Mononuclear cell (primary cell): ENCODE results near the gene ATIC. TPM values are rescaled to one million over a fixed set of nuclear protein-coding genes. Genes with fewer than 3 reads are reported as not detected.
"Not testable (repeated sequence)": the region's sequence is repeated elsewhere in the genome, so short reads cannot be mapped to it uniquely, and the experiment has no call there.

Experiments used
- H3K27me3 ChIP-seq: 2 replicates; pipeline ENCODE4 v1.6.0; 2011; ENCODE audit warnings: low read length, control low read depth; ENCODE audit not compliant: insufficient read depth
- H3K4me1 ChIP-seq: 2 replicates; pipeline ENCODE4 v1.5.1; 2011; ENCODE audit warnings: mild to moderate bottlenecking, low read length, control low read depth; ENCODE audit not compliant: insufficient read depth
- H3K4me3 ChIP-seq: 2 replicates; pipeline ENCODE4 v1.5.1; 2011; ENCODE audit warnings: mild to moderate bottlenecking, low read length, moderate library complexity
- H3K9me3 ChIP-seq: 2 replicates; pipeline ENCODE4 v1.5.1; 2011; ENCODE audit warnings: low read depth, mild to moderate bottlenecking, control low read depth, low read length
- total RNA-seq: library from RNA; depleted of rRNA; stranded (reverse); fragments of >200 nt; gene quantifications from one replicate; pipeline ENCODE4 v1.2.3, GENCODE V29; 2012

Gene ATIC
- total RNA-seq, 1 donor: 12.0 TPM

- Histone ChIP-seq H3K27me3 (no peaks in the 10 kb centered on the region), H3K4me1 (no peaks in the 10 kb centered on the region)
Observed at GRCh38 chr2:215338883-215339679, 27.2 kb downstream of the ATIC start.

DNA sequence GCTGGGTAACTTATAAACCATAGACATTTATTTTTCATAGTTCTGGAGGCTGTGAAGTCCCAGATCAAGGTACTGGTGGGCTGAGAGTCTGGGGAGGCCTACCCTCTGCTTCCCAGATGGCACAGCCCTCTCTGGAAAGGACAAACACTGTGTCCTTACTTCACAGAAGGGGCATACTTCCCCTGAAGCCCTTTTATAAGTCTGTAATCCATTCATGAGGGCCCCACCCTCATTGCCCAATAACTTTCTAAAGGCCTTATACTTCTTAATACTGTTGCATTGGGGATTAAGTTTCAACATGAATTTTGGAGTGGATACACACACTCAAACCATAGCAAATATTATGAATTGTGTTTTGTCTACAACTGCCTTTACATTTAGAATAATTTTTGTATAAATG, 36.0 kb downstream of the ATIC start:
- H3K27me3 ChIP-seq: no peaks in the 10 kb centered on the region
- no peaks in the 10 kb centered on the region for H3K9me3 ChIP-seq
- H3K4me1 ChIP-seq: no peaks in the 10 kb centered on the region
- no peak overlapping the region for H3K4me3 ChIP-seq

More at GRCh38 chr2:215338883-215339679, 27.2 kb downstream of the ATIC start:
- H3K9me3 ChIP-seq: no peaks in the 10 kb centered on the region
- no peak overlapping the region for H3K4me3 ChIP-seq

DNA sequence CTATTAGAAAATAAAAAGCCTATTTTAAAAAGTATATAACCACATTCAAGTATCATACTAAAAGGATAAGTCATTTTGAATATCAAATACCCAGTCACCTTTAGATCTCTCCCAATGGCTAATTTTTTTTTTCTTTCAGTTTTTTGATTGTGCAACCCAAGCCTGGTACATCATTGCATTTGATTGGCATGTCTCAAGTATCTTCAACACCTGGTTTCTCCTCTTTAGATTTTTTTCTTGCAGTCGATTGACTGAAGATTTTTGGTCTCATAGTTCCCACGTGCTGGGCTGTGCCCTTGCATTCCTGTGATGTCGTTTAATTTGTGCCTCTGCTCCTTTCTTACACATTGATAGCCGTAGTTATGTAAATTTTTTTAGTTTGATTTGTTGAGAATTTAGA, 40.7 kb downstream of the ATIC start:
- no peaks in the 10 kb centered on the region for H3K9me3 ChIP-seq
- no peaks in the 10 kb centered on the region for H3K27me3 ChIP-seq
- H3K4me1 ChIP-seq: no peaks in the 10 kb centered on the region
- no peak overlapping the region for H3K4me3 ChIP-seq

DNA sequence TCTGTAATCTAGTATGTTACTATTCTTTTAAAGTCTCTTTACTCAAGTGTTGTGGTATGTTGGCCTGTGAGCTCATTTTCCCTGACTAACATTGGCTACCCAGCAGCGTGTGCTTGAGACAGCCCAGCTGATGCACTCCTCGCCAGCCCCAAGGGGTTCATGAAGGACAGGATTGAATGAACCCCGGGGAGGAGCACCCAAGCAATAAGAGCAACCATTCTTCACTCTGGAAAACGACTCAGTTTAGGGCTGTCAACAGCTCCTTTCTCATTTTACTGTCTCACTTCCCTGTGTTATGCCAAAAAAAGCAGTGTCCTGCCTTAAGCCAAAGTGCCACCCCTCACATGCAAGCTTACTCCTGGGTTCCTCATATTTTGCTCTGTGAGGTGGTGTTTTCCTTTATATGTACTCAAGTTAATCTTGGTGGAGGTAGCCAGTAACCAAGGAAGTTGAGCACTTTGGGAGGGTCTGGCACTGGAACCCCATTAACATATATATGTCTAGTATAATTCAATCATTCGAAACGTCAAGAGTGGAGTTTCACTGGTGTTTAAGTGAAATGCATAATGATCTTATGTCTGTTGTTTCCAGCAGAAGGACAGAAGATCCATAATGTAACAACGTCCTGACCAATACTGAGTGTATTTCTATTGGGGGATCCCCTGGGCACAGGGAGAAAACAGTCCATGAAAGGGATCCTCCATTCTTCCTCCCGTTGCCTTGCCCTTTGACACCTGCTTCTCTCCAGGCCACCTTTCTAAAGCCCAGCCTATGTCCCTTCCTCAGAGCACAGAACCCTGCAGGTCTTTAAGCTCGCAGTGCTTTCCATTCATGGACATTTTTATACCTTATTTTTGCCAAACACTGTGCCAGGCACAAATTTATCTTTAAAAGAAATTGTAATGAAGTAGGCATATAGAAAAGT, 43.2 kb downstream of the ATIC start:
- Histone ChIP-seq H3K4me1 (no peaks in the 10 kb centered on the region), H3K27me3 (no peaks in the 10 kb centered on the region), H3K9me3 (no peaks in the 10 kb centered on the region), H3K4me3 (no peak overlapping the region)

GRCh38 chr2:215355801-215356200, 43.9 kb downstream of the ATIC start:
- H3K27me3 ChIP-seq: no peaks in the 10 kb centered on the region
- H3K4me1 ChIP-seq: no peaks in the 10 kb centered on the region
- no peaks in the 10 kb centered on the region for H3K9me3 ChIP-seq
- H3K4me3 ChIP-seq: no peak overlapping the region

DNA sequence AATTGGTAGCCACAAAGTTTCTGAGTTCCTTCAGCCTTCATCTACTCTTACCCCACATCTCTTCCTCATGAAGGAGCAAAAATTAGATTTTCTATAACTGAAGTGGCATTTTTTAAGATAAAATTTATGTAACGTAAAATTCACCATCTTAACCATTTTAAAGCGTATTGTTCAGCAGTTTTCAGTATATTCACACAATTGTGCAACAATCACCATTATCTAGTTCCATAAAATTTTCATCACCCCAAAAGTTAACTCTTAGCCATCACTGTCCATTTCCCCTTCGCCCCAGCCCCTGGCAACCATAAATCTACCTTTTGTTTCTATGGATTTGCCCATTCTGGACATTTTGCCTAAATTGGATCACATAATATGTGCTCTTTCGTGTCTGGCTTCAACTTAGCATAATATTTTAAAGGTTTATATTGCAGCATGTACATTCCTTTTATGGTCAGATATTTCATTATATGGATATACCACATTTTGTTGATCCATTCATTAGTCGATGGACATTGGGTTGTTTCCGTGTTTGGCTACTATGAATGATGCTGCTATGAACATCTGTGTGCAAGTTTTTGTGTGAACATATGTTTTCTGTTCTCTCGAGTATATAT, 44.6 kb downstream of the ATIC start:
- no peak overlapping the region for H3K4me3 ChIP-seq
- no peaks in the 10 kb centered on the region for H3K4me1 ChIP-seq
- H3K9me3 ChIP-seq: no peaks in the 10 kb centered on the region
- H3K27me3 ChIP-seq: no peaks in the 10 kb centered on the region

- no peak overlapping the region for H3K4me3 ChIP-seq
- H3K4me1 ChIP-seq: no peaks in the 10 kb centered on the region
- no peaks in the 10 kb centered on the region for H3K27me3 ChIP-seq
- no peaks in the 10 kb centered on the region for H3K9me3 ChIP-seq
Observed at GRCh38 chr2:215356948-215357461, 45.1 kb downstream of the ATIC start.

GRCh38 chr2:215357660-215358059, 45.8 kb downstream of the ATIC start:
- Histone ChIP-seq H3K9me3 (no peaks in the 10 kb centered on the region), H3K27me3 (no peaks in the 10 kb centered on the region), H3K4me1 (no peaks in the 10 kb centered on the region), H3K4me3 (no peak overlapping the region)

DNA sequence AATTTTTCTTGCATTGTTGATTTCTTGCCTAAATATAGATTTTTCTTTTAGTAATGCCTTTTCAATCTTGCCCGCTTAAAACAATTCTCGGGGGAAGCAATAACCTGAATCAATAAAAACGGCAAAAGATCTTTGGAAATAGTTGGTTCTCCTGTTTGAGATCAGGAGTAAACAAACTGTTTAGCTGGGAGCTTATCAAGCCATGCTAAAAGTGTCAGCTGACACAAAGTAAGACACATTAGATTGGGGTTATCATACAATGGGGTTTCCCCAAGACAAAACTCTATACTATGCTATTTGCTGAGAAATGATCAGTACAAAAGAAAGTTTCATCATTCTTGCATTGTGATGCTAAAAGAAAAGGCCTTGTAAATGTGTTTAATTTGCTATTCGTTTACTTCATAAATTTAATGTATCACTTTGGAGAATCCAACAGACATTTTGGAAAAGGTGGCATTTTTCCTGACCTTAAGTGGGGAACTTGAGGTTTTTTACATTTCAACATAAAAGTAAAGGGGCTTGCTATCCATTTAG, 46.5 kb downstream of the ATIC start:
- H3K9me3 ChIP-seq: no peaks in the 10 kb centered on the region
- H3K27me3 ChIP-seq: no peaks in the 10 kb centered on the region
- H3K4me3 ChIP-seq: no peak overlapping the region
- no peaks in the 10 kb centered on the region for H3K4me1 ChIP-seq

DNA sequence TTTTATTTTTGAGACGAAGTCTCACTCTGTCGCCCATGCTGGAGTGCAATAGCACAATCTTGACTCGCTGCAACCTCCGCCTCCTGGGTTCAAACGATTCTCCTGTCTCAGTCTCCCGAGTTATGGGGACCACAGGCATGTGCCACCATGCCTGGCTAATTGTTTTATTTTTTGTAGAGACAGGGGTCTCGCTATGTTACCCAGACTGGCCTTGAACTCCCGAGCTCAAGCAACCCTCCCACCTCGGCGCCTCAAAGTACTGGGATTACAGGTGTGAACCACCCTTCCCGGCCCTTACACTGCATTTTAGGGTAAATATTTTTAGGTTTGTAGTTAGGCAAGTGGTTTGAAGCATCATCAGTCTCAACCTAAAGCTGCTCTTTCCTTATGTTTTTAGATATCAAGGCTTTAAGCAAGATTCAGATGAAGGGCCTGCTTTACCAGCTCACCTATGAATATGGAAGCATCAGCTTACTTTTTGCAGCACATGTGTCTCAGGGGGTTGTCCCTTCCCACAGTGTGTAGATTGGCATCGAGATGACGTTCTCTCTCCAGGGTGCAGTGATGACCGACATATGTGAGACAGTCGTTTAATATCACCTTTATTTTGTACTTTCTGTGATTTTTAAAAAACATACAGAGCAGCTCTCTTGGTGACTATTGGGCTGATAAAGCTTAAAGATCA, 47.2 kb downstream of the ATIC start:
- Histone ChIP-seq H3K4me1 (no peaks in the 10 kb centered on the region), H3K9me3 (no peaks in the 10 kb centered on the region), H3K4me3 (no peak overlapping the region), H3K27me3 (no peaks in the 10 kb centered on the region)

- H3K4me1 ChIP-seq: no peaks in the 10 kb centered on the region
- no peak overlapping the region for H3K4me3 ChIP-seq
- H3K27me3 ChIP-seq: no peaks in the 10 kb centered on the region
- H3K9me3 ChIP-seq: no peaks in the 10 kb centered on the region
Observed at GRCh38 chr2:215359576-215359922, 47.7 kb downstream of the ATIC start.

- H3K4me1 ChIP-seq, H3K9me3 ChIP-seq, H3K27me3 ChIP-seq, H3K4me3 ChIP-seq: not testable (repeated sequence)
Observed at GRCh38 chr2:215360059-215360458, 48.2 kb downstream of the ATIC start.

DNA sequence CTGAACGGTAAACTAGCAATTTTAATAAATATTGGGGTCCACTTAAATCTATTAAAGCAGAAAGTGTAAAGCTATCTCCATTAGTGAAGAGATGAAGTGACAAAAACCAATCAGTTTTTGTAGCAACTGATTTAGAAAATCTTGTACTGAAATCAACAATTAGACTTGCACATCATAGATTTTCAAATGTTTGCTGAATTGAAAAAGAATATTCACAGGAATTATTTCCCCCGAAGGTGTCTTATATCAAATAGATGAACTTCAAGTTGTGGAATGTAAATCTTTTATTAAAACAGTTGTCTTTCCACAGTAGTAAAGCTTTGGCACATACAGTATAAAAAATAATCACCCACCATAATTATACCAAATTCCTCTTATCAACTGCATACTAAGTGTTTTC, 48.7 kb downstream of the ATIC start:
- no peak overlapping the region for H3K4me3 ChIP-seq
- no peaks in the 10 kb centered on the region for H3K9me3 ChIP-seq
- no peaks in the 10 kb centered on the region for H3K27me3 ChIP-seq
- H3K4me1 ChIP-seq: no peaks in the 10 kb centered on the region

- H3K27me3 ChIP-seq: no peaks in the 10 kb centered on the region
- H3K4me3 ChIP-seq: no peak overlapping the region
- no peaks in the 10 kb centered on the region for H3K4me1 ChIP-seq
- H3K9me3 ChIP-seq: no peaks in the 10 kb centered on the region
Observed at GRCh38 chr2:215361211-215361875, 49.5 kb downstream of the ATIC start.
